ENCODE data around the gene BMPR1A.
"Not testable (repeated sequence)": the region's sequence is repeated elsewhere in the genome, so short reads cannot be mapped to it uniquely, and the experiment has no call there.

Gene BMPR1A

GRCh38 chr10:86979296-86979818 is 222.9 kb downstream of the BMPR1A start:
- no peaks in the 10 kb centered on the region for H3K27me3 Mint-ChIP-seq
- no peaks in the 10 kb centered on the region for H3K36me3 Mint-ChIP-seq (ENCODE audit: low read depth)
- no peak overlapping the region for H3K27ac Mint-ChIP-seq
- no peak overlapping the region for H3K4me3 Mint-ChIP-seq
- H3K9me3 Mint-ChIP-seq: no peaks in the 10 kb centered on the region
- no peaks in the 10 kb centered on the region for H3K4me1 Mint-ChIP-seq (ENCODE audit: low read depth)

DNA sequence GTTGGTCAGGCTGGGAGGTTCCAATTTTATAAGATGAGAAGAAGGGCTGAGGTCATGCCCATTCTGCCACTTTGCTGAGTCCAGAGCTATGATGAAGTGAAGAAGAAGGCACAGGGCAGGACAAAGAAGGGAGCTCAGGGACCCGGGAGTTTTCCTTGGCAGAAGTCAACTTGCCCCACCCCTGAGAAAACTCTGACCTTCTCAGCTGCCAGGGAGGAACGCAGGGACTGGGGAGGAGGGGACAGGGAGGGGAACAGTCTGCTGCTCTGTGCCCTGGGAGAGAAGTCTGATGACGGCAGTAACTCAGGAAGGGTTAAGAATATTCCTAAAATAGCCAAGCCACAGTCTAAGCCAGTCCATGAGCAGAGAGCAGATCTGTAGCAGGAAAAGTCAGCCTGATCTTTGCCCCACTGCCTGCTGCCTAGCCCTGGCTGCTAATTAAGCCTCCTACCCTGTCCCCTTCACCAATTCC is 223.6 kb downstream of the BMPR1A start:
- no peak overlapping the region for H3K4me3 Mint-ChIP-seq
- no peak overlapping the region for H3K27ac Mint-ChIP-seq
- H3K27me3 Mint-ChIP-seq: no peaks in the 10 kb centered on the region
- H3K36me3 Mint-ChIP-seq (ENCODE audit: low read depth): no peaks in the 10 kb centered on the region
- H3K9me3 Mint-ChIP-seq: no peaks in the 10 kb centered on the region
- no peaks in the 10 kb centered on the region for H3K4me1 Mint-ChIP-seq (ENCODE audit: low read depth)

- H3K9me3 Mint-ChIP-seq; H3K27ac Mint-ChIP-seq; H3K36me3 Mint-ChIP-seq (ENCODE audit: low read depth); H3K4me1 Mint-ChIP-seq (ENCODE audit: low read depth); H3K27me3 Mint-ChIP-seq; H3K4me3 Mint-ChIP-seq: not testable (repeated sequence)
Measured at GRCh38 chr10:86981020-86981419, 224.6 kb downstream of the BMPR1A start.

- no peaks in the 10 kb centered on the region for H3K27me3 Mint-ChIP-seq
- H3K4me1 Mint-ChIP-seq (ENCODE audit: low read depth): no peaks in the 10 kb centered on the region
- no peak overlapping the region for H3K4me3 Mint-ChIP-seq
- no peaks in the 10 kb centered on the region for H3K36me3 Mint-ChIP-seq (ENCODE audit: low read depth)
- H3K9me3 Mint-ChIP-seq: no peaks in the 10 kb centered on the region
- H3K27ac Mint-ChIP-seq: no peak overlapping the region
Measured at GRCh38 chr10:86981716-86982115, 225.3 kb downstream of the BMPR1A start.

Data from stimulated activated naive CD8-positive, alpha-beta T cell treated with anti-CD3 and anti-CD28 coated beads, Interleukin-15, Interleukin-2, amounts not matched to agents 100 ng/mL and 50 ng/mL, for 24 hours (primary cell).